Measurements from ENCODE around the gene FAM32A.

The FAM32A gene

DNA sequence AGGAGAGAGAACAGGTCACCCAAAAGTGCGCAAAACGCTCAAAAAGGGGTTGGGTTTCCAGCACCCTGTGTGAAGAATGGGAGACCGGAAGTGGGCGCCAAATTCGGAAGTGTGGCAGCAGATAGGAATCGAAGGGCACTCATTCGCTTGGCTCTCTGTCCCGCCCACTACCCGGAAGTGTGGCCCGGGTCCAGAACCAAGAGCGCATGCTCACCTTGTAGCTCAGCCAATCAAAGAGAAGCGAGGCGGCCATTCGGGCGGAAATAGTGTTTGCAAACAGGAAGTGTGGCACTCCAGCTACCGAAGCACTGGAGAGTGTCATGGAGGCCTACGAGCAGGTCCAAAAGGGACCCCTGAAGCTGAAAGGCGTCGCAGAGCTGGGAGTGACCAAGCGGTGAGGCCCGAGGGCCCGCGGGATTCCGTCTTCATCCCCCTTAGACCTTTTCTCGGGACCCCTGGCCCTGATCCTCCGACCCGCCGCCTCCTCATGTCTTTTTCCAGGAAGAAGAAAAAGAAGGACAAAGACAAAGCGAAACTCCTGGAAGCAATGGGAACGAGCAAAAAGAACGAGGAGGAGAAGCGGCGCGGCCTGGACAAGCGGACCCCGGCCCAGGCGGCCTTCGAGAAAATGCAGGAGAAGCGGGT, at the start of gene FAM32A:
TSS of gene FAM32A (plus strand) at position 288 of the 645 bp plus-strand sequence. CDS start at position 321, 33 bp downstream.
- DNase-seq: peak; percentile 98 to 100
- no peaks in the 10 kb centered on the region for H3K27me3 Mint-ChIP-seq
- peak within 1 kb of the TSS; percentile 99 to 100 for H3K27ac Mint-ChIP-seq
- H3K4me1 Mint-ChIP-seq: peaks cover 43% of the 10 kb centered on the region
- peak; percentile 98 for ATAC-seq
- no peaks in the 10 kb centered on the region for H3K9me3 Mint-ChIP-seq
- peak within 1 kb of the TSS; percentile 100 for H3K4me3 Mint-ChIP-seq

DNA sequence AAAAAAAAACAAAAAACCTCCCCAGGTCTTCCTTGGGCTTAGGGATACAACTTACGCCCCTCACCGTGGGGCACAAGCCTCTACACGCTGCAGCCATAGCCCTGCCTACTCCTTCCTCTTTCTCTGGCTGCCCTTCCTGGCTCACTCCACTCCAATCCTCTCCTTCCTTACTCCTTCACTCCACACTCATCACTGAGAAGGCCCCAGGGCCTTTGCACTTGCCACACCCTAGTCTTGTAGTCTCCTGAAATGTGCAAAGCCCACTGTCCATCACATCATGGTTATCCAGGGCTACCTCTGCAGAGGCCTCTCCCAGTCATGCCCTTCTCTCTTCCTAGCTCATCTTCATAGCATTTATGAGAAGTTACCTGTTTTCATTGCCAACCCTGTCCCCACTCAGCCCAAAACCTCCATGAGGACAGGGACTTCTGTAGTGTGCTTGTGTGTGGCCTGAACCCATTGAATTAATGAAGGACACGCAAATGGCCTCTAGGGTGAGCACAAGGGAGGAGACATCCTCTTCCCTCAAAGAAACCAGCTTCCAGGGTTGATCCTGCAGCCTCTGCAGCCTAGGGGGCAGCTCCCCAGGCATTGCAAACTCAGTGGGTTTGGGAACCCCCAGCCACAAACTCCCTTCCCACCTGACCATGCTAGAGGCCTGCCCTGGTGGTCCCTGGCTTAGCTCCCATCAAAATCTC, 49.6 kb upstream of the FAM32A start:
- no peak overlapping the region for H3K27ac Mint-ChIP-seq
- peaks cover 7% of the 10 kb centered on the region for H3K4me1 Mint-ChIP-seq
- ATAC-seq: peak; percentile 18
- H3K27me3 Mint-ChIP-seq: no peaks in the 10 kb centered on the region
- H3K4me3 Mint-ChIP-seq: no peak overlapping the region
- DNase-seq: no peak
- H3K9me3 Mint-ChIP-seq: peaks cover 11 to 13% of the 10 kb centered on the region in 2 donors

DNA sequence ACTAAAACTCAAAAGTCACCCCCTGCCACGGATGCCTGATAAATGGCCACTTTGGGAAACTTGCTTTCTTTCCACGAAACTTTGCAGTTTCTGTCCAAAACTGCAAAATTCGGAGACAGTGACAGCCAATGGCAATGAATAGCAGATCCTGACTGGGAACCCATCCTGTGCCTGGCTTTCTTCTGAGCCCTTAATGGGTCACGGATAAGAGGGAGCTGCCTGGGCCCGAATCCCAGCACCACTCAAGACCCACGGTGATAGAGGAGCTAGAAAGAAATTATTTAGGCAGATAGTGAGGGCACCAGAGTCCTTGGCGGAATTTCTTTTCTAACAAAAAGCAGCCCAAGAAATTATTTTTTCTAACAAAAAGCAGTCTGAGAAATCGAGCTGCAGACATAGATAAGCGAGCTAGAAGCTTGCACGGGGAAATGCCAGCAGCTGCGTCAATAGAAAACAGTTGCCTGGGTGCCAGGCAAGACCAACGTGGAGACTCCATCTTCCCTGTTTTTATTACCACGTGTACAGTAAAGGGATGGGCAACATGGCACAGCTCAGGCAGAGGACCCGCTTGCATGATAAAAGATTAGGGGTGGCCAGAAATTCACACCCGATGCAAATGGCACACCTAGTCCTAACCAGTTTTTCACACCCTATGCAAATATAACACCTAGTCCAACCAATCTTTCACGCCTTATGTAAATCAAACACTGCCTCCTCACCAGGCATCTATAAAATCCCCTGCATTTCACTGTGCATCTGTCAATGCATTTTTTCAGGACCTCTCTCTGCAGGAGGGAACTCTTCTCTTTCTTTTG, 48.8 kb upstream of the FAM32A start:
- Mint-ChIP-seq H3K27me3 (no peaks in the 10 kb centered on the region), H3K4me3 (no peak overlapping the region), H3K4me1 (peaks cover 13% of the 10 kb centered on the region), H3K9me3 (peaks cover 6 to 7% of the 10 kb centered on the region in 2 donors), H3K27ac (no peak overlapping the region)
- ATAC-seq: no peak
- DNase-seq: no peak

GRCh38 chr19:16139752-16140151, 45.5 kb upstream of the FAM32A start:
- no peak overlapping the region for H3K27ac Mint-ChIP-seq
- no peaks in the 10 kb centered on the region for H3K9me3 Mint-ChIP-seq
- no peak for ATAC-seq
- no peaks in the 10 kb centered on the region for H3K27me3 Mint-ChIP-seq
- DNase-seq: no peak
- H3K4me1 Mint-ChIP-seq: peaks cover 41% of the 10 kb centered on the region
- H3K4me3 Mint-ChIP-seq: no peak overlapping the region

- H3K9me3 Mint-ChIP-seq: no peaks in the 10 kb centered on the region
- DNase-seq: no peak
- ATAC-seq: no peak
- H3K4me1 Mint-ChIP-seq: peaks cover 54% of the 10 kb centered on the region
- H3K4me3 Mint-ChIP-seq: no peak overlapping the region
- H3K27ac Mint-ChIP-seq: peak overlapping the region in 1 of 2 donors; percentile 81
- no peaks in the 10 kb centered on the region for H3K27me3 Mint-ChIP-seq
Measured at GRCh38 chr19:16141043-16141442, 44.2 kb upstream of the FAM32A start.

DNA sequence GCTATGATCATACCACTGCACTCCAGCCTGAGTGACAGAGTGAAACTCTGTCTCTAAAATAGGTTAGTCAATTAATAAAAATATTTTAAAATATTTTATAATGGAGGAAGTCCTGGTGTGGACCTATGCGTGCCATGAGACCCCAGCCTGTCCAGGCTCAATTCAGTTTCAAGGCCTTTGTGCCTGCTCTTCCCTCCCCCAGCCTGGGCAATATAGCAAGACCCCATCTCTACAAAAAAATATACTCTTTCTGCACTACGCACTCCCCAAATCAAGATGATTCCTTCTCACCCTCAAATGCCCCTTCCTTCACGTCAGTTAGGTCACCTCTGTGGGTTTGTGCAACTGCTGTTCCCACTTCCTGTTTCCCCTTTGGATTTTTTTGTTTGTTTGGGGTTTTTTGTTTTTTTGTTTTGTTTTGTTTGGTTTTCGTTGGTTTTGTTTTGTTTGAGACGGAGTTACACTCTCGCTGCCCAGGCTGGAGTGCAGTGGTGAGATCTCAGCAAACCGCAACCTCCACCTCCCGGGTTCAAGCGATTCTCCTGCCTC, 43.1 kb upstream of the FAM32A start:
- Mint-ChIP-seq H3K27me3 (no peaks in the 10 kb centered on the region), H3K27ac (no peak overlapping the region), H3K9me3 (no peaks in the 10 kb centered on the region), H3K4me1 (peaks cover 57% of the 10 kb centered on the region), H3K4me3 (no peak overlapping the region)
- no peak for ATAC-seq
- DNase-seq: no peak

GRCh38 chr19:16143399-16144215, 41.6 kb upstream of the FAM32A start, which contains the start of gene HSH2D:
Gene HSH2D (plus strand): TSS chr19:16143685. CDS start chr19:16148751, 5,066 bp downstream.
- DNase-seq (peak; percentile 64 to 83), ATAC-seq (peak; percentile 99)
- H3K27me3 Mint-ChIP-seq: no peaks in the 10 kb centered on the region
- H3K4me1 Mint-ChIP-seq: peaks cover 57% of the 10 kb centered on the region
- no peaks in the 10 kb centered on the region for H3K9me3 Mint-ChIP-seq
- H3K4me3 Mint-ChIP-seq: peak within 1 kb of the TSS; percentile 96 to 99
- H3K27ac Mint-ChIP-seq: peak within 1 kb of the TSS; percentile 98

DNA sequence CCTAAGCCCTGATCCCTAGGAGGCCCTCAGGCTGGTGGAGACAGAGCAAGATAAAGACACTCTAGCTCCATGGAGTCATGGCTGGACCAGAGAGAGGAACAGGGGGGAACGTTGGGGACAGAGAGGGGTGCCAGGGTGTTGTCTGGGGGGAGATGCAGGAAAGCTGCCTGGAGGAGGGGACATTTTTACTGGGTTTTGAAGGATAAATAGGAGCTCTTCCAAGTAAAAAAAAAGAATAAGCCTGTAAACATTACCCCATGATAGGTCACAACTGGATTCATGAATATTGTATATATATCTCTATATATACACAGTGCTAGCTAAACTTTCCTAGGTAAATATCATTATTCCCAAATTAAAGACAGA, 41.0 kb upstream of the FAM32A start:
- DNase-seq: no peak
- peak; percentile 35 for ATAC-seq
- peaks cover 62% of the 10 kb centered on the region for H3K4me1 Mint-ChIP-seq
- no peaks in the 10 kb centered on the region for H3K27me3 Mint-ChIP-seq
- H3K9me3 Mint-ChIP-seq: no peaks in the 10 kb centered on the region
- H3K27ac Mint-ChIP-seq: peak overlapping the region; percentile 98
- peak overlapping the region; percentile 96 to 99 for H3K4me3 Mint-ChIP-seq

- no peaks in the 10 kb centered on the region for H3K9me3 Mint-ChIP-seq
- H3K4me3 Mint-ChIP-seq: peak overlapping the region; percentile 49 to 62
- H3K4me1 Mint-ChIP-seq: peaks cover 58% of the 10 kb centered on the region
- DNase-seq (no peak), ATAC-seq (no peak)
- H3K27ac Mint-ChIP-seq: no peak overlapping the region
- H3K27me3 Mint-ChIP-seq: no peaks in the 10 kb centered on the region
Measured at GRCh38 chr19:16146112-16146511, 39.1 kb upstream of the FAM32A start.

DNA sequence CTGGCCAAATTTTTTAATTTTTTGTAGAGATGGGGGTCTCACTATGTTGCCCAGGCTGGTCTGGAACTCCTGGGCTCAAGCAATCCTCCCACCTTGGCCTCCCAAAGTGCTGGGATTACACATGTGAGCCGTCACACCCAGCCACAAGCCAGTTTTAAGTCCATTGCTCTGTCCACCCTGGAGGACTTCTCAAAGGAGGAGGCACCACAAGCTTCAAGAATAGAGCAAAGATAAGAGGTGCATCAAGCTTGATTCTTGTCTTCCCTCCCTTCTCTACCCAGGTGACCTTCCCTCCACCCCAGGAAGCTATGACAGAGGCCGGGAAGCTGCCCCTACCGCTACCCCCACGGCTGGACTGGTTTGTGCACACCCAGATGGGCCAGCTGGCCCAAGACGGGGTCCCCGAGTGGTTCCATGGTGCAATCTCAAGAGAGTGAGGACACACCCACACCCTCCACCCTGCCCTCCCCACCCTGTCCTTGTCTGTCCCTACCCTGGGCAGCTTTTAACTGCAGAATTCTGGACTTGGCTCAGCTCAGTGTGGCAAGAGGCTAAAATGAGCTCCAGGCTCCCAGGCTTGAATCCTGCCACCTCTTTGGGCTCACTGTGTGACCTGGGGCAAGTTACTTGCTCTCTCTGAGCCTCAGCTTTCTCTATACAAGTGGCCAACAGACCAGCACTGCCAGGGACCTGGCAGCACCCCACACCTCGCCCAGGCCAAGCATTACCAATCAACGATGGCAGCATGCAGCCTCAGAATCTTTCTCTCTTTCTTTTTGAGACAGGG, 36.6 kb upstream of the FAM32A start:
- no peak for DNase-seq
- no peaks in the 10 kb centered on the region for H3K9me3 Mint-ChIP-seq
- peaks cover 37% of the 10 kb centered on the region for H3K4me1 Mint-ChIP-seq
- H3K27ac Mint-ChIP-seq: no peak overlapping the region
- no peak for ATAC-seq
- no peak overlapping the region for H3K4me3 Mint-ChIP-seq
- H3K27me3 Mint-ChIP-seq: no peaks in the 10 kb centered on the region

- Mint-ChIP-seq H3K9me3 (no peaks in the 10 kb centered on the region), H3K27me3 (no peaks in the 10 kb centered on the region), H3K4me1 (peaks cover 32% of the 10 kb centered on the region), H3K27ac (peak overlapping the region in 1 of 2 donors; percentile 19), H3K4me3 (no peak overlapping the region)
- no peak for ATAC-seq
- DNase-seq: no peak
Measured at GRCh38 chr19:16153582-16154336, 31.5 kb upstream of the FAM32A start.

GRCh38 chr19:16154557-16154956, 30.7 kb upstream of the FAM32A start:
- no peak overlapping the region for H3K4me3 Mint-ChIP-seq
- no peak overlapping the region for H3K27ac Mint-ChIP-seq
- H3K9me3 Mint-ChIP-seq: no peaks in the 10 kb centered on the region
- H3K27me3 Mint-ChIP-seq: no peaks in the 10 kb centered on the region
- no peak for ATAC-seq
- peaks cover 24% of the 10 kb centered on the region for H3K4me1 Mint-ChIP-seq
- DNase-seq: no peak

GRCh38 chr19:16155128-16155527, 30.1 kb upstream of the FAM32A start:
- Mint-ChIP-seq H3K27ac (peak overlapping the region in 1 of 2 donors; percentile 10), H3K27me3 (no peaks in the 10 kb centered on the region), H3K4me3 (no peak overlapping the region), H3K4me1 (peaks cover 23% of the 10 kb centered on the region), H3K9me3 (no peaks in the 10 kb centered on the region)
- DNase-seq (no peak), ATAC-seq (no peak)

GRCh38 chr19:16156904-16157303, 28.3 kb upstream of the FAM32A start:
- Mint-ChIP-seq H3K4me1 (peaks cover 40% of the 10 kb centered on the region), H3K9me3 (no peaks in the 10 kb centered on the region), H3K27ac (no peak overlapping the region), H3K4me3 (no peak overlapping the region), H3K27me3 (no peaks in the 10 kb centered on the region)
- no peak for DNase-seq
- no peak for ATAC-seq
